ENCODE data around the gene TSSK1B.

Gene TSSK1B

DNA sequence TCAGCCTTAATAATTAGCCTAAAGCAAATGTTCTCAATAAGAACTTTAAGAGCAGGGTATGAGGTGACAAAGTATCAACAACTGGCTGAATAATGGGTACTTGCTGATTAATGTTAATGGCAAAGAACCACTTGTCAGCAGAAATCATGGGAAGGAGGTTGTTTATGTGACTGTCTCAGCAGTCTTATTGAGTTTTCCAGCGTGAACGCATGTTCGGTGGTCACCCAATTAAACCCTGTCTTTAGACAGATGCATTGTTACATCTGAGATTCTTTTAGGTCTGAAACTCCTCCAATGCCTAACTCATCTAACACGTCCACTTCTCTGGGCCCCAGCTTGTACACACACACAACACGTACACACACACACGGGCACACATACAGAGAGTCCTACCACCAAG lies 18.2 kb upstream of the TSSK1B start:
- TF ChIP-seq, protein P1, sequence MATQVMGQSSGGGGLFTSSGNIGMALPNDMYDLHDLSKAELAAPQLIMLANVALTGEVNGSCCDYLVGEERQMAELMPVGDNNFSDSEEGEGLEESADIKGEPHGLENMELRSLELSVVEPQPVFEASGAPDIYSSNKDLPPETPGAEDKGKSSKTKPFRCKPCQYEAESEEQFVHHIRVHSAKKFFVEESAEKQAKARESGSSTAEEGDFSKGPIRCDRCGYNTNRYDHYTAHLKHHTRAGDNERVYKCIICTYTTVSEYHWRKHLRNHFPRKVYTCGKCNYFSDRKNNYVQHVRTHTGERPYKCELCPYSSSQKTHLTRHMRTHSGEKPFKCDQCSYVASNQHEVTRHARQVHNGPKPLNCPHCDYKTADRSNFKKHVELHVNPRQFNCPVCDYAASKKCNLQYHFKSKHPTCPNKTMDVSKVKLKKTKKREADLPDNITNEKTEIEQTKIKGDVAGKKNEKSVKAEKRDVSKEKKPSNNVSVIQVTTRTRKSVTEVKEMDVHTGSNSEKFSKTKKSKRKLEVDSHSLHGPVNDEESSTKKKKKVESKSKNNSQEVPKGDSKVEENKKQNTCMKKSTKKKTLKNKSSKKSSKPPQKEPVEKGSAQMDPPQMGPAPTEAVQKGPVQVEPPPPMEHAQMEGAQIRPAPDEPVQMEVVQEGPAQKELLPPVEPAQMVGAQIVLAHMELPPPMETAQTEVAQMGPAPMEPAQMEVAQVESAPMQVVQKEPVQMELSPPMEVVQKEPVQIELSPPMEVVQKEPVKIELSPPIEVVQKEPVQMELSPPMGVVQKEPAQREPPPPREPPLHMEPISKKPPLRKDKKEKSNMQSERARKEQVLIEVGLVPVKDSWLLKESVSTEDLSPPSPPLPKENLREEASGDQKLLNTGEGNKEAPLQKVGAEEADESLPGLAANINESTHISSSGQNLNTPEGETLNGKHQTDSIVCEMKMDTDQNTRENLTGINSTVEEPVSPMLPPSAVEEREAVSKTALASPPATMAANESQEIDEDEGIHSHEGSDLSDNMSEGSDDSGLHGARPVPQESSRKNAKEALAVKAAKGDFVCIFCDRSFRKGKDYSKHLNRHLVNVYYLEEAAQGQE (IDR thresholded peaks at IDR 0.05; ENCODE audit: insufficient read depth in 1 of 2, low read depth in 2 of 2, low read length in 2 of 2) = no peak
- TF ChIP-seq FOXP2 (optimal IDR thresholded peaks at IDR 0.05; ENCODE audit: borderline replicate concordance, extremely low read depth, extremely low read length, insufficient read depth) (no peak), POLR2AphosphoS5 (IDR thresholded peaks at IDR 0.05; ENCODE audit: low read depth, low read length) (no peak), SIN3A (IDR thresholded peaks at IDR 0.05; ENCODE audit: borderline replicate concordance, insufficient read depth, low read length) (no peak), TAF1 (IDR thresholded peaks at IDR 0.05; ENCODE audit: borderline replicate concordance, insufficient read depth, low read length) (no peak)

DNA sequence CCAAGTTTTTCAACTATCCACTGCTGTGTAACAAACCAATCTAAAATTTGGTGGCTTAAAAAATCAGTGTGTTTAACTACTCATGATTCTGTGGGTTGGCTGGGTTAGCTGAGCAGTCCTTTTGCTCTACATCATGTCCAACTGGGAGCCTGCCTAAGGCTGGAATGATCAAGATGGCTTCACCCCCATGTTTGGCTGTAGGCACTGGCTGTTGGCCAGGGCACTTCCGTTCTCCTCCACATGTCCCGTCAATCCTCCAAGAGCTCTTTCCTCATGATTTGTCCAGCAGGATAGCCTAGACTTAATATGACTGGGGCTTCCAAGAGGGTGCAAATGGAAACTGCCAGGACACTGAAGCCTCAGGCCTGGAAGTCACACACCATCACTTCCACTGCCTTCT lies 17.0 kb upstream of the TSSK1B start:
- TF ChIP-seq FOXP2 (optimal IDR thresholded peaks at IDR 0.05; ENCODE audit: borderline replicate concordance, extremely low read depth, extremely low read length, insufficient read depth) (no peak), SIN3A (IDR thresholded peaks at IDR 0.05; ENCODE audit: borderline replicate concordance, insufficient read depth, low read length) (no peak), TAF1 (IDR thresholded peaks at IDR 0.05; ENCODE audit: borderline replicate concordance, insufficient read depth, low read length) (no peak), POLR2AphosphoS5 (IDR thresholded peaks at IDR 0.05; ENCODE audit: low read depth, low read length) (no peak)
- TF ChIP-seq, protein P1 (IDR thresholded peaks at IDR 0.05; ENCODE audit: insufficient read depth in 1 of 2, low read depth in 2 of 2, low read length in 2 of 2) = no peak

DNA sequence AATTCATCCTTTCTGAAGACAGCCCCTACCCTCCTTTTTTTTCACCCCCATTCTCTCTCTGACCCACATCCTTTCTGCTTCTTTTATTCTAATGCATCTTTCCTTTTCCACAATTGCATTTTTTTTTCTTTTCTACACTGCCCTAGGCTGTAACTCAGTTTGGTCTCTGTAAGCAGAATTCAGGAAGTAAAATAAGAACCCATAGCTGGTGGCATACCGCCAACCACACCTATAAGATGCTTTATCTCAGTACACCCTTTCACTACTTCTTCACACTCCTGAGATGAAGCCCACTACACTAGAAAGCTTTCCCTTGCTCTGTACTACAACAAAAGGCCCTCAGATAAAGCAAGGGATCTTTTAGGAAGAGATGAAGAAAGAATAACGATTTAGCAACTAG lies 16.1 kb upstream of the TSSK1B start:
- TF ChIP-seq FOXP2 (optimal IDR thresholded peaks at IDR 0.05; ENCODE audit: borderline replicate concordance, extremely low read depth, extremely low read length, insufficient read depth) (no peak), POLR2AphosphoS5 (IDR thresholded peaks at IDR 0.05; ENCODE audit: low read depth, low read length) (no peak), TAF1 (IDR thresholded peaks at IDR 0.05; ENCODE audit: borderline replicate concordance, insufficient read depth, low read length) (no peak), SIN3A (IDR thresholded peaks at IDR 0.05; ENCODE audit: borderline replicate concordance, insufficient read depth, low read length) (no peak)
- TF ChIP-seq, protein P1 (IDR thresholded peaks at IDR 0.05; ENCODE audit: insufficient read depth in 1 of 2, low read depth in 2 of 2, low read length in 2 of 2) = no peak

DNA sequence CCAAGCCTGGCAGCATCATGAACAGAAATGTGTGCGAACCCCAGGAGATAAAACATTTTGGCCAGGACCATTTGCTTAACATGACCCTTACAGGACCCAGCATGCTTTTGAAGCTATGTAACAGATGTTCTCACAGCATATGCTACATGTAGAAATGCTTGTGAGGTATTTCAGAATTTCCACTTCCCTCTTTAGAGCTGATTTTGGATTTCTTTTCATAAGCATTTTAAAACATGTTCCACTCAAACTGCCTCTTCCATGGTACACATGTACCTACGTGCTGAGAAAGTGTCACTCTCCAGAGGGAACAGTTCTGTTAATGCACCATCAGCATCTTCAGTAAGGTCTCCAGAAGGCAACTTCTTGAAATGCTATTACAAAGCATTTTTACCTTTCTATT lies 15.7 kb upstream of the TSSK1B start:
- TF ChIP-seq TAF1 (IDR thresholded peaks at IDR 0.05; ENCODE audit: borderline replicate concordance, insufficient read depth, low read length) (no peak), POLR2AphosphoS5 (IDR thresholded peaks at IDR 0.05; ENCODE audit: low read depth, low read length) (no peak), SIN3A (IDR thresholded peaks at IDR 0.05; ENCODE audit: borderline replicate concordance, insufficient read depth, low read length) (no peak), FOXP2 (optimal IDR thresholded peaks at IDR 0.05; ENCODE audit: borderline replicate concordance, extremely low read depth, extremely low read length, insufficient read depth) (no peak)
- TF ChIP-seq, protein P1 (IDR thresholded peaks at IDR 0.05; ENCODE audit: insufficient read depth in 1 of 2, low read depth in 2 of 2, low read length in 2 of 2) = no peak

DNA sequence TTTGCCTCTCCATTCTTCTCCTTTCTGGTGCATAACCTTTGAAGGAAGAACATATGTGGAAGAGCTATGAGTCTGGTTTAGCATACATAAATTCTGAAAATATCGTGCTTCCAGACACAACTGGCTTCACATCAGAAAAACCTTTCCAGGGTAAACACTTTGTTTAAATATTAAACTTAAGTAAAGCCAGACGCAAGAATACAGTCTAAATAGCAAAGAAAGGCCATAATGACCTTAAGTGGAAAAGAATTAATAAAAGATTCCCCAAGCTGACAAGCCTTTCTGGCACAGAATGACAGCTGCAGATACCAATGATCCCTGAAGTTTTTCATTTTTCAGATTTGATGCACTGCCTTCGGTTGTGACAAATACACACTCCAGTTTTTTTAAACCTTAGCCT lies 13.5 kb upstream of the TSSK1B start:
- no peak for TF ChIP-seq SIN3A (IDR thresholded peaks at IDR 0.05; ENCODE audit: borderline replicate concordance, insufficient read depth, low read length)
- TF ChIP-seq POLR2AphosphoS5 (IDR thresholded peaks at IDR 0.05; ENCODE audit: low read depth, low read length) = no peak
- TF ChIP-seq FOXP2 (optimal IDR thresholded peaks at IDR 0.05; ENCODE audit: borderline replicate concordance, extremely low read depth, extremely low read length, insufficient read depth) = no peak
- TF ChIP-seq, protein P1 (IDR thresholded peaks at IDR 0.05; ENCODE audit: insufficient read depth in 1 of 2, low read depth in 2 of 2, low read length in 2 of 2) = no peak
- TF ChIP-seq TAF1 (IDR thresholded peaks at IDR 0.05; ENCODE audit: borderline replicate concordance, insufficient read depth, low read length) = no peak
